SK-N-SH treated with all-trans-retinoic acid at 6 μM for 48 hours (cell line): ENCODE results near the gene ACTL7B.

ENCODE experiments used
- ATAC-seq: fragments of 200-7000 bp; cut with Tn5 transposase; 3 replicates; pipeline ENCODE4 v1.9.1; 2020; ENCODE audit warnings: mild to moderate bottlenecking, moderate library complexity
- ARNTL ChIP-seq: fragments of 450-650 bp; formaldehyde crosslinking; IDR thresholded peaks from 2 replicates; pipeline ENCODE4 v1.5.0; 2020; ENCODE audit warnings: low read depth, mild to moderate bottlenecking, moderate library complexity, borderline replicate concordance
- BACH2 ChIP-seq: fragments of 250-450 bp; sonication (Bioruptor Pico); IDR thresholded peaks from 2 replicates; pipeline ENCODE4 v1.9.0; 2021; ENCODE audit warnings: mild to moderate bottlenecking, borderline replicate concordance
- CREB5 ChIP-seq: fragments of 250-450 bp; sonication (Bioruptor Pico); IDR thresholded peaks from 2 replicates; pipeline ENCODE4 v1.5.1; 2020; ENCODE audit warnings: low read depth, mild to moderate bottlenecking, moderate library complexity
- CSDC2 ChIP-seq: fragments of 250-450 bp; sonication (Bioruptor Pico); IDR thresholded peaks from 2 replicates; pipeline ENCODE4 v1.5.0; 2020; ENCODE audit warnings: mild to moderate bottlenecking, moderate library complexity
- CSRNP3 ChIP-seq: fragments of 250-450 bp; sonication (Bioruptor Pico); IDR thresholded peaks from 2 replicates; pipeline ENCODE4 v1.5.1; 2021; ENCODE audit warnings: mild to moderate bottlenecking, moderate library complexity
- ESRRG ChIP-seq: fragments of 250-450 bp; sonication (Bioruptor Pico); IDR thresholded peaks from 2 replicates; pipeline ENCODE4 v1.6.1; 2021; ENCODE audit warnings: mild to moderate bottlenecking
- ISL1 ChIP-seq: fragments of 250-450 bp; sonication (Bioruptor Pico); IDR thresholded peaks from 2 replicates; pipeline ENCODE4 v2.1.2; 2022; ENCODE audit warnings: mild to moderate bottlenecking, moderate library complexity
- PATZ1 ChIP-seq: fragments of 250-450 bp; sonication (Bioruptor Pico); IDR thresholded peaks from 2 replicates; pipeline ENCODE4 v1.8.0; 2020; ENCODE audit warnings: mild to moderate bottlenecking, moderate library complexity, borderline replicate concordance
- PPARA ChIP-seq: fragments of 250-450 bp; sonication (Bioruptor Pico); IDR thresholded peaks from 2 replicates; pipeline ENCODE4 v1.5.0; 2020; ENCODE audit warnings: mild to moderate bottlenecking, borderline replicate concordance
- RARB ChIP-seq: fragments of 250-450 bp; sonication (Bioruptor Pico); IDR thresholded peaks from 2 replicates; pipeline ENCODE4 v1.8.0; 2021; ENCODE audit warnings: mild to moderate bottlenecking, moderate library complexity
- SNAI2 ChIP-seq: fragments of 250-450 bp; sonication (Bioruptor Pico); IDR thresholded peaks from 2 replicates; pipeline ENCODE4 v1.5.0; 2020; ENCODE audit warnings: mild to moderate bottlenecking, moderate library complexity
- TCF4 ChIP-seq: fragments of 250-450 bp; sonication (Bioruptor Pico); IDR thresholded peaks from 2 replicates; pipeline ENCODE4 v1.8.0; 2021; ENCODE audit warnings: mild to moderate bottlenecking, moderate library complexity, borderline replicate concordance
- TOX ChIP-seq: fragments of 250-450 bp; sonication (Bioruptor Pico); IDR thresholded peaks from 2 replicates; pipeline ENCODE4 v1.8.0; 2021; ENCODE audit warnings: mild to moderate bottlenecking, moderate library complexity, borderline replicate concordance
- ZC3H10 ChIP-seq: fragments of 250-450 bp; sonication (Bioruptor Pico); IDR thresholded peaks from 2 replicates; pipeline ENCODE4 v1.5.1; 2021; ENCODE audit warnings: mild to moderate bottlenecking, moderate library complexity
- ZFP3 ChIP-seq: fragments of 250-450 bp; sonication (Bioruptor Pico); IDR thresholded peaks from 2 replicates; pipeline ENCODE4 v1.5.0; 2020; ENCODE audit warnings: mild to moderate bottlenecking, moderate library complexity
- ZFP30 ChIP-seq: fragments of 450-650 bp; formaldehyde crosslinking; IDR thresholded peaks from 2 replicates; pipeline ENCODE4 v1.5.0; 2022; ENCODE audit warnings: mild to moderate bottlenecking, moderate library complexity
- ZNF565 ChIP-seq: fragments of 450-650 bp; formaldehyde crosslinking; conservative IDR thresholded peaks from 2 replicates; pipeline ENCODE4 v1.5.0; 2020; ENCODE audit warnings: low read depth, mild to moderate bottlenecking, moderate library complexity
- ZNF70 ChIP-seq: fragments of 450-650 bp; formaldehyde crosslinking; IDR thresholded peaks from 2 replicates; pipeline ENCODE4 v1.5.0; 2020; ENCODE audit warnings: mild to moderate bottlenecking, moderate library complexity
- ZNF8 ChIP-seq: fragments of 450-650 bp; formaldehyde crosslinking; IDR thresholded peaks from 2 replicates; pipeline ENCODE4 v1.5.0; 2020; ENCODE audit warnings: mild to moderate bottlenecking, moderate library complexity
- TF ChIP-seq, protein P1 (sequence below): fragments of 250-450 bp; sonication (Bioruptor Pico); IDR thresholded peaks from 2 replicates; pipeline ENCODE4 v1.5.0; 2020; ENCODE audit warnings: mild to moderate bottlenecking, moderate library complexity

Gene ACTL7B

DNA sequence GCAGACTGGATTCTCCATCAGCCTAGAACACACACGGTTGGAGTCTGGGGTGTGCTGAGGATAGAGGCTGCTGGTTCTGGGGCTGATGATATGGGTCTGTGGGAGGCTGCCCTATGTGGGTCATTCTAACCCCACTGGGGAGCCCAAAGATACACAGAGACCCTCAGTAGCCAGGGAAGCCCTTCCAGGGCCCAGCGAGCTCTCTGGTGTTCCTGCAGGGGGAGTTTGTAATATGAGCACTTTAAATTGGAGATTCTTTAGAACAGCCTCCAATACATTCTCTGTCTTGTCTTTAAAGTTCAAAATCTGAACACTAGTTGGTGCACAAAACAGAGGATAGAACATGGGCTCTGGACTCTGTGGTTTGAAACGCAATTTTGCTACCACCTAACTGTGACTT is 8.7 kb upstream of the ACTL7B start:
- peak; percentile 17; the same call in 2 of the 3 replicates for ATAC-seq
- TF ChIP-seq ZC3H10 (CRISPR knock-in tag) (no peak), SNAI2 (no peak), TOX (CRISPR knock-in tag) (no peak), CSDC2 (CRISPR knock-in tag) (no peak), ESRRG (no peak), ZNF565 (CRISPR knock-in tag) (no peak), ZFP3 (CRISPR knock-in tag) (no peak), BACH2 (CRISPR knock-in tag) (no peak), PATZ1 (CRISPR knock-in tag) (no peak), ZNF8 (CRISPR knock-in tag) (no peak), CSRNP3 (CRISPR knock-in tag) (no peak), ZFP30 (CRISPR knock-in tag) (no peak), ARNTL (CRISPR knock-in tag) (no peak), ZNF70 (no peak), PPARA (CRISPR knock-in tag) (no peak), TCF4 (CRISPR knock-in tag) (no peak), ISL1 (CRISPR knock-in tag) (no peak)
- TF ChIP-seq, protein P1, sequence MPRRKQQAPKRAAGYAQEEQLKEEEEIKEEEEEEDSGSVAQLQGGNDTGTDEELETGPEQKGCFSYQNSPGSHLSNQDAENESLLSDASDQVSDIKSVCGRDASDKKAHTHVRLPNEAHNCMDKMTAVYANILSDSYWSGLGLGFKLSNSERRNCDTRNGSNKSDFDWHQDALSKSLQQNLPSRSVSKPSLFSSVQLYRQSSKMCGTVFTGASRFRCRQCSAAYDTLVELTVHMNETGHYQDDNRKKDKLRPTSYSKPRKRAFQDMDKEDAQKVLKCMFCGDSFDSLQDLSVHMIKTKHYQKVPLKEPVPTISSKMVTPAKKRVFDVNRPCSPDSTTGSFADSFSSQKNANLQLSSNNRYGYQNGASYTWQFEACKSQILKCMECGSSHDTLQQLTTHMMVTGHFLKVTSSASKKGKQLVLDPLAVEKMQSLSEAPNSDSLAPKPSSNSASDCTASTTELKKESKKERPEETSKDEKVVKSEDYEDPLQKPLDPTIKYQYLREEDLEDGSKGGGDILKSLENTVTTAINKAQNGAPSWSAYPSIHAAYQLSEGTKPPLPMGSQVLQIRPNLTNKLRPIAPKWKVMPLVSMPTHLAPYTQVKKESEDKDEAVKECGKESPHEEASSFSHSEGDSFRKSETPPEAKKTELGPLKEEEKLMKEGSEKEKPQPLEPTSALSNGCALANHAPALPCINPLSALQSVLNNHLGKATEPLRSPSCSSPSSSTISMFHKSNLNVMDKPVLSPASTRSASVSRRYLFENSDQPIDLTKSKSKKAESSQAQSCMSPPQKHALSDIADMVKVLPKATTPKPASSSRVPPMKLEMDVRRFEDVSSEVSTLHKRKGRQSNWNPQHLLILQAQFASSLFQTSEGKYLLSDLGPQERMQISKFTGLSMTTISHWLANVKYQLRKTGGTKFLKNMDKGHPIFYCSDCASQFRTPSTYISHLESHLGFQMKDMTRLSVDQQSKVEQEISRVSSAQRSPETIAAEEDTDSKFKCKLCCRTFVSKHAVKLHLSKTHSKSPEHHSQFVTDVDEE, result no peak

DNA sequence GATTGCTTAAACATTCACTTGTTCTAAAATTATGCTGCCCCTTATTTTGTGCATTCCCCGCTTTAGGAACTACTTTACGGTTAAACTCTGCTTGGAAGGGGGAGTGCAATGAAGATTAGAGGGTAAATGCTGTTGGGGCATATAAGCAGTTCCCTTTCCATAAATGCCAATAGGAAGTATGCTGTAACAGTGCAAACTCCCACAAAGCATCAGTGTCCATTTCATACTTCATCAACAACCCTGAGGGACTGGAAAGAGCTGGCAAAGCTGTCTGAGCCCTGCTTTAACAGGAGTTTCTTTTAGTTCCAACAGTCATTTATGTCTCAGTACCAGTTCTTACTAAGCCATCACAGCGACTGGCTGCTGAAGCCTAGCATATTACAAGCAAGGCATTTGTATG is 8.1 kb upstream of the ACTL7B start:
- no peak; the same call in 2 of the 3 replicates for ATAC-seq

DNA sequence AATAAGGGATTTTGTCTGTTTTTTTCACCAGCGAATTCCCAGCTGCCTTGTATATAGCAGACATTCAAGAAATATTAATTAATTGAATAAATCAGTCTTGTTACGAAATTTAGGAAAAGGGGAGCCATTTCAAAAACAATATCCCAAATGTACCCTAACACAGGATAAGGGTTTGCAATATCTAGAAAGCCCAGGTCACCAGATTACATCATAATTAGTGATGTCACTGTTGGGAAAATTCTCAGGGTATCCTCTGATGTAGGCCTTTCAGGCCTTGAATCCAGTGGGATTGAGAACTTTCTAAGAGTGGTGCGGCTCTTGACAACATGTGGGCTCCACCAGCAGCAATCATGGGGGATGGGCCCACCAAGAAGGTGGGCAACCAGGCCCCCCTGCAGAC is 6.2 kb upstream of the ACTL7B start, which contains the start of gene ACTL7A:
ACTL7A (plus strand) TSS at position 270 of the 400 bp plus-strand sequence; CDS start at position 327, 57 bp downstream.
- no peak for TF ChIP-seq RARB (CRISPR knock-in tag)
- no peak for TF ChIP-seq CREB5 (CRISPR knock-in tag)
- no peak for TF ChIP-seq SNAI2
- no peak for TF ChIP-seq CSRNP3 (CRISPR knock-in tag)
- TF ChIP-seq ZNF8 (CRISPR knock-in tag), result no peak
- TF ChIP-seq, all 23 proteins: peak for 0
- no peak for ATAC-seq

More for the DNA sequence above, 8.1 kb upstream of the ACTL7B start:
- TF ChIP-seq ZNF70, result no peak
- TF ChIP-seq, protein P1, result no peak
- TF ChIP-seq ZC3H10 (CRISPR knock-in tag), result no peak
- TF ChIP-seq, all 23 proteins: peak for 0
